Activated T-cell treated with anti-CD3 and anti-CD28 coated beads for 24 hours (primary cell): ENCODE results near the gene HIRA.
"Not testable (repeated sequence)": the region's sequence is repeated elsewhere in the genome, so short reads cannot be mapped to it uniquely, and the experiment has no call there.

Experiments
- DNase-seq: peaks from one replicate; pipeline ENCODE4 v3.0.0-alpha.2; 2020; ENCODE audit warnings: low read depth

Gene HIRA

DNA sequence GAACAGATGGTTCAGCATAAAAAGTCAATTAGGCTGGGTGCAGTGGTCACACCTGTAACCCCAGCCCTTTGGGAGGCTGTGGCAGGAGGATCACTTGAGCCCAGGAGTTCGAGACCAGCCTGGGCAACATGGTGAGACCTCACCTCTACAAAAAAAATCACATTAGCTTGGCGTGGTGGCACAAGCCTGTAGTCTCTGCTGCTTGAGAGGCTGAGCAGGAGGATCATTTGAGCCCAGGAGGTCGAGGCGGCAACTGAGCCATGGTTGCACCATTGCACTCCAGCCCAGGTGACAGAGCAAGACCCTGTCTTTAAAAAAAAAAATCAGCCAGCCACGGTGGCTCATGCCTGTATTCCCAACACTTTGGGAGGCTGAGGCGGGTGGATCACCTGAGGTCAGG lies 108.1 kb downstream of the HIRA start:
- not testable (repeated sequence) for DNase-seq

DNA sequence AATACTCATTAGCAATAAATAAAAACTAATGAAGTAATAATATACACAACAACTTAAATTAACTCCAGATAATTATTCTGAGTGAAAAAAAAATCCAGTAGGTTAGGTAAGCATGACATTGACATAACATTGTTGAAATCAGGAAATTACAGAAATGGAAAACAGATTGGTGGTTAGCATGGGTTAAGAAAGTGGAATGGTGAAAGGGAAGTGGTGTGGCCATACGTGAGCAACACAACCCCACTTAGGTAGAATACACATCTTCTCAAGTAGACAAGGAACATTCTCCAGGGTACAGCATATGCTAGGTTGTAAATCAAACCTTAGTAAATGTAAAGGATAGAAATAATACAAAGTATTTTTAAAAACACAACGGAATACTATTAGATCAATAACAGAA lies 109.8 kb downstream of the HIRA start:
- no peak for DNase-seq

DNA sequence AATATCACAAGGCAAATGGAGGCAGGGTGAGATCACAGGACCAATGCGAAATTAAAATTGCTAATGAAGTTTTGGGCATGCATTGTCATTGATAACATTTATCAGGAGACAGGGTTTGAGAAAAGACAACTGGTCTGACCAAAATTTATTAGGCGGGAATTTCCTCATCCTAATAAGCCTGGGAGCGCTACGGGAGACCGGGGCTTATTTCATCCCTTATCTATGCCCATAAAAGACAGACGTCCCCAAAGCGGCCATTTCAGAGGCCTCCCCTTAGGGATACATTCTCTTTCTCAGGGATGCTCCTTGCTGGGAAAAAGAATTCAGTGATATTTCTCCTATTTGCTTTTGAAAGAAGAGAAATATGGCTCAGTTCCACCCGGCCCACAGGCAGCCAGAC lies 111.4 kb downstream of the HIRA start:
- DNase-seq, result not testable (repeated sequence)

DNA sequence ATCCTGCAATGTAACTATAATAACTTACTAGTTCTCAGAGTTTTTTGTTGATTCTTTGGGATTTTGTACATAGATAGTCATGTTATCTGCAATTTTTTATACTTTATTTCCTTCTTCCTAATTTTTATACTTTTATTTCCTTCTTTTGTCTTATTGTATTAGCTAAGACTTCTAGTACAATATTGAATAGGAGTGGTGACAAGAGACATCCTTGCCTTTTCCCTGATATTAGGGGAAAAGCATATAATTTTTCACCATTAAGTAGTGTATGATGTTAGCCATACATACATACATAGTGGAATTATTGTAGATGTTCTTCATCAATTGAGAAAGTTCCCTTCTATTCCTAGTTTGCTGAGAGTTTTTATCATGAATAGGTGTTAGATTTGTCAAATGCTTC lies 112.3 kb downstream of the HIRA start:
- no peak for DNase-seq

DNA sequence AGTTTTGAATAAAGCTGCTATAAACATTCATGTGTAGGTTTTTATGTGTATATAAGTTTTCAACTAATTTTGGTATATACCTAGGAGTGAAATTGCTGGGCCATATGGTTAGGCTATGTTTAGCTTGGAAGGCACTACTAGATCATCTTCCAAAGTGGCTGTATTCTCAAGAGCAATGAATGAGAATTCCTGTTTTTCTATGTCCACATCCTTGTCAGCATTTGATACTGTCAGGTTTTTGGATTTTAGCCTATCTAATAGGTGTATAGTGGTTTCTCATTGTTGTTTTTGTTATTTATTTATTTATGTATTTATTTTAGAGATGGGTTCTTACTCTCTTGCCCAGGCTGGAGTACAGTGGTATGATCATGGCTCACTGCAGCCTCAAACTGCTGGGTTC lies 113.7 kb downstream of the HIRA start:
- DNase-seq, result no peak

GRCh38 chr22:19307872-19308271 lies 123.7 kb downstream of the HIRA start:
- DNase-seq, result no peak

DNA sequence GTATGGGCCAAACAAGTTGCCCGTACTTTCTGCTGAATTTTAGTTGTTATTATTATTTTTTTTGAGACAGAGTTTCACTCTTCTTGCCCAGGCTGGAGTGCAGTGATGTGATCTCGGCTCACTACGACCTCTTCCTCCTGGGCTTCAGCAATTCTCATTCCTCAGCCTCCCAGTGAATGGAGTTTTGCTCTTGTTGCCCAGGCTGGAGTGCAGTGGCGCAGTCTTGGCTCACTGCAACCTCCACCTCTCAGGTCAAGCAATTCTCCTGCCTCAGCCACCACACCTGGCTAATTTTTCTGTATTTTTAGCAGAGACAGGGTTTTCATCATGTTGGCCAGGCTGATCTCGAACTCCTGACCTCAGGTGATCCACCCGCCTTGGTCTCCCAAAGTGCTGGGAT lies 125.0 kb downstream of the HIRA start:
- DNase-seq, result not testable (repeated sequence)

DNA sequence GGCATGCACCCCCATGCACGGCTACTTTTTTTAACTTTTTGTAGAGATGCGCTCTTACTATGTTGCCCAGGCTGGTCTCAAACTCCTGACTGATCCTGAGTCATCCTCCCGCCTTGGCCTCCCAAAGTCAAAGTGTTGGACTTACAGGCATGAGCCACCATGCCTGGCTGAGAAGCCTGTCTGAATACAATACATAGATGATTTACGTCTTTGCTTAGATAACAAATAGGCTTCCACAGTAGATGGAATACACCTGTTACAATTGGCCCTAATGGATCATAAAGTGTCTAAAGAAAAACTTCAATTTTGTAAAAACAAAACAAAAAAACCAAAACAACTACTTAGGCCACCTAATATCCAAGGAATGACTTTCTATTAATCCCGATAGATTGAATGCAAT lies 127.0 kb downstream of the HIRA start:
- DNase-seq, result no peak

- DNase-seq, result no peak
These were observed 127.7 kb downstream of the HIRA start for GRCh38 chr22:19303785-19304184.

GRCh38 chr22:19295733-19296132 lies 135.8 kb downstream of the HIRA start:
- no peak for DNase-seq

GRCh38 chr22:19292458-19293230 lies 138.9 kb downstream of the HIRA start:
- DNase-seq, result no peak

DNA sequence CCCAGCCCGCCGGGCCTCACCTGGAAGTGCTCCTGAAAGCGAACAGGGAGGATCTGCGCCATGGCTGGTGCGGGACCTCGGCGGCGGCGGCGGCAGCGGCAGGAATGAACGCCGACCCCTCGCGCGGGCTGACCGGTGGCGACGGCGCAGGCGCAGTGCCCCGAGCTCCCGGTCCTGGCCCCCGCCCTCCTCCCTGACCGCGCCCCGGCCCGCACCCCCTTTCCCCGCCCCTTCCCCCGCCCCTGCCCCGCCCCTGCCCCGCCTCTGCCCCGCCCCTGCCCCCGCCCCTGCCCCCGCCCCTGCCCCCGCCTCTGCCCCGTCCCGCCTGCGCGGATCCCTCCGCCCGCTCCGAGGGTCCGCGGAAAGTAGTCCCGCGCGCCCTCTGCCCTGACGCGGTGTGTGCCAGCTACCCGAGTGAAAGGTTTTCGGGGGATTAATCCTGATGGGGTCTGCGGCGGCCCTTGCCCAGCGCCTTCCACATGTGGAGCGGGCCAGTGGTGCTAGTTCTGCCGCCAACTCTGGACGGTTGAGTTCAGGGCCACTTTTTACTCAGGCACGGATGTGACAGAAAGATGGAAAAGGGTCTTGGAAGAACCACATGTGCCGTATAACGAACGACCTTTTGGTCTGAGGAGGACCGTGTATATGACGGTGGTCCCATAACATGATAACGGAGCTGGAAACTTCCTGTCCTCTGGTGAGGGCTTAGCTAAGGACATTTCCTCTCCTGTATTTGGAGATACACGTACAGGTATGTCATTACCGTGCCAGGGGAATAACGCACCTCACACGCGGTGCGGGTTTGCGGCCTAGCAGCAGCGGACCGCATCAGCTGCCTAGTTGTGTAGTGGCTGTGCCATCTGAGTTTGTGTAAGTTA lies 139.7 kb downstream of the HIRA start, which contains the start of gene CLTCL1:
Gene CLTCL1, minus strand, starts transcription at position 140 of the 878 bp plus-strand sequence. Its CDS starts 78 bp downstream, at position 62.
- peak; percentile 54 for DNase-seq

DNA sequence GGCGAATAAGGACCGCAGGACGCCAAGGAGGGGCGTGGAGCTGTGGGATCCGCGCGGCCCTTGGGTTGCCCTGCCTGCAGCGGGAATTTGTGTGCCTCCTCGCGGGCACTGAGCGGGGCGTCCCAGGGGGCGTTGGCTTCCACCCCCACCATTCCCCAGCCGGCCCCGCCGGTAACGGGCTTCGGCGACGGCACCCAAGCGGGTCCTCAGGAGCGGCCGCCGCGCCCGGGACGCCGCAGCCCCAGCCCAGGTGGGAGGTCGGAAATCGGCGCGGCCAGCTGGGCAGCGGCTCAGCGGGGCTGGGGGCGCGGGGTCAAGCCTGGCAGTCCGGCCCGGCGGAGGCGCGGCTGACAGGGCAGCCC lies 140.3 kb downstream of the HIRA start:
- peak; percentile 4 for DNase-seq

- DNase-seq, result no peak
These were observed 140.9 kb downstream of the HIRA start for GRCh38 chr22:19290400-19291217.

DNA sequence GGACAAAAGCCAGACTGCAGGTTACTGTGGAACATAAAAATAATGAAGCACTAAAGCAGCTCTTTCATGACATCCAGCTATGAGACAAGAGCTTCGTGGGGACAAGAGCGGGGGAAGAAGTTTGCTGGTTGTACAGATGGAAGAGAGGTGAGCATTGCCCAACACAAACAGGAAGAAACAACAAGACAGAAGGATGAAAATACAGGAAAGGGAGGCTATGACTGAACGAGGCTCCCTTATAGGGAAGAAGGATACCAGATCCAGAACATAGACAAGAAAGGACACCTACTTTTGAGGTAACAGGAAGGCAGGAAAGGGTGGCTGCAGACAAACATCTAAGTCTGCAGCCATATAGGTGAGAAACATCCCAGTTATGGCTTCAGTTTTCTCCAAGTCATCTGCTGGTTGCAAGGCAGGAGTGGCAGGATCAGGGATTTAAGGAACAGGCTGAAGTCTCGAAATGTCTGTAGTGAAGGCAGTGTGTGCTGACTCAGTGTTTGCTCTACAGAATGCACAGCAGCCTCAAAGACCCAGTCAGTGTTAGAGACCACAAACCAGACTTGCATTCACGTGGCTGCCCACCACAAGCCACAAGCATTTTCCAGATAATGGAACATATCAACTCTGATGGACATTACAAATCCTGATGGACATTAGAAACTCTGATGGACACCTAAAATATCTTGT lies 141.9 kb downstream of the HIRA start:
- no peak for DNase-seq

DNA sequence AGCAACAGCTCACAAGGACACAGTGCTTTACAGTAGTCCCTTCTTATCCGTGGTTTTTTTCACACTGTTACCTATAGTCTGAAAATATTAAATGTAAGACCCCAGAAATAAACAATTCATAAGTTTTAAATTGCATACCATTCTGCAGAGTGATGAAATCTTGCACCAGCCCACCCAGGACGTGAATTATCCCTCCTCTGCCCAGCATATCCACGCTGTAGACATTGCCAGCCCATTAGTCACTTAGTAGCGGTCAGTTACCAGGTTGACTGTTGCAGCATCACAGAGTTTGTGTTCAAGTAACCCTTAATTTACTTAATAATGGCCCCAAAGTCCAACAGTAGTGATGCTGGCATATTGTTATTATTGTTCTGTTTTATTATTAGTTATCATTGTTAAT lies 143.6 kb downstream of the HIRA start:
- DNase-seq, result no peak

DNA sequence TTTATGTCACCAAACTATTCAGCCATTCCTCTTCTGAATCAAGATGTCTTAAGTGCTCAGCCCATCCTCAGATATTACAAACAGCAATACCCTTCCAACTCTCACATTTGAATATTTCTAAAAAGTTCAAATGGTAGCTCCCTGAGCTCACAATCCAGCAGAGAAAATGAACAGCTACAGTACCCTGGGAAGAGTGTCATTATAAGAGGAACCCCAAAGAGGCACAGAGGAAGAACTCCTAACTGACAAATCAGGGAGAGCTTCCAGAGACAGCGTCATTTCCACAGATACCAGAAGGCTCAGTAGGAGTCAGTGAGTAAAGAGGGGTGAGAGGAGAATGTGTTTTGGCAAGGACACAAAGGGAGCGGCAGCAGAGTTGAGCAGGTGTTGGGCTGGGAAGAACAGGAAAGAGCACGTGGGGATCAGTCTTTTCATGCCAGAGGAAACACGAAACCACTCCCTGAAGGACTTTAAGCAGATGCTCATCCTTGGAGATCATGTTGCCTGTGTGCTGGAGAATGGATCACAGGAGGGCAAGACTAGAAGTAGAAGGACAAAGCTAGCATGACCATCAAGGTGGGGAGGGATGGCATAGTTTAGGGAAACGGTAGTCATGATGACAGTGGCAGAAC lies 144.3 kb downstream of the HIRA start:
- no peak for DNase-seq

DNA sequence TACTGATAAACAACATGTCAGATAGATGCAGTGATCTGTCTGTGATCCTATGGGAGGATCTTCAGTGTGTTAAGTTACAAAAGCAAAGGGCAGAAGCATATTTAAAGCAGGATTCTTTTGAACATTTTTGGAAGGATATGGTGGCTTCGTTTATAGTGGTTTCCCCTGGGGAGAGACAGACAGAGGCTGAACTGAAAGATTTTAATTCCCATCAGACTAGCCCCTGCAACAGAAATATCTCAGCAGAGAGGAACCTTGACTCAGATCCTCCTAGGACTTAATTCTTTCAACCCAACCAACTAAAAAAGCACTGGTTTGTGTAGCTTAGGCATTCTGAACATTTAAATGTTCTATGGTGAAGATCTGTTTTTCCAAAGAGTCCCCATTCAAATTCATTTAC lies 145.7 kb downstream of the HIRA start:
- DNase-seq, result no peak
